ENCODE data around the gene MAML2. TPM values are rescaled to one million over a fixed set of nuclear protein-coding genes. Genes with fewer than 3 reads are reported as not detected.
A peak's percentile ranks its signal among the peaks of the same experiment; 100 is the strongest.

MAML2 gene
- total and polyA plus RNA-seq, 4 donors, result 0.56 to 2.1 (median 1.4) TPM

- H3K27me3 ChIP-seq (ENCODE audit: control insufficient read depth in 4 of 4, insufficient read depth in 4 of 4, low read length in 3 of 4), result no peaks in the 10 kb centered on the region
- H3K4me1 ChIP-seq (ENCODE audit: control insufficient read depth in 4 of 4, insufficient read depth in 4 of 4, low read length in 3 of 4), result peaks cover 0 to 4% (median 0%) of the 10 kb centered on the region in 4 donors
- H3K4me3 ChIP-seq (ENCODE audit: low read depth in 1 of 3, low read length in 3 of 3), result no peak overlapping the region
- no peak overlapping the region for H3K9ac ChIP-seq (ENCODE audit: low read depth in 1 of 2, low read length in 2 of 2)
- WGBS, result 38% methylated on average over 5 of the region's 5 CpGs
- H3K27ac ChIP-seq (ENCODE audit: low read depth in 1 of 2, low read length in 2 of 2), result no peak overlapping the region
- no peaks in the 10 kb centered on the region for H3K36me3 ChIP-seq (ENCODE audit: control insufficient read depth in 4 of 4, insufficient read depth in 3 of 4, low read depth in 1 of 4, low read length in 3 of 4)
- TF ChIP-seq NR2F2 (IDR thresholded peaks at IDR 0.05) (no peak), RAD21 (IDR thresholded peaks at IDR 0.05) (peak in 1 of 2 donors; percentile 9), GABPA (IDR thresholded peaks at IDR 0.05 in 1 of 2, conservative IDR thresholded peaks at IDR 0.05 in 1 of 2) (peak in 1 of 2 donors; percentile 26)
- no peaks in the 10 kb centered on the region for H3K9me3 ChIP-seq (ENCODE audit: control insufficient read depth in 4 of 4, low read length in 3 of 4)
- DNase-seq (ENCODE audit: low spot score), result no peak
Observed at GRCh38 chr11:96241331-96241841, 101.6 kb downstream of the MAML2 start.

- Histone ChIP-seq H3K4me1 (ENCODE audit: control insufficient read depth in 4 of 4, insufficient read depth in 4 of 4, low read length in 3 of 4) (peaks cover 0 to 4% (median 0%) of the 10 kb centered on the region in 4 donors), H3K9ac (ENCODE audit: low read depth in 1 of 2, low read length in 2 of 2) (no peak overlapping the region), H3K27ac (ENCODE audit: low read depth in 1 of 2, low read length in 2 of 2) (no peak overlapping the region), H3K27me3 (ENCODE audit: control insufficient read depth in 4 of 4, insufficient read depth in 4 of 4, low read length in 3 of 4) (no peaks in the 10 kb centered on the region), H3K9me3 (ENCODE audit: control insufficient read depth in 4 of 4, low read length in 3 of 4) (no peaks in the 10 kb centered on the region), H3K36me3 (ENCODE audit: control insufficient read depth in 4 of 4, insufficient read depth in 3 of 4, low read depth in 1 of 4, low read length in 3 of 4) (no peaks in the 10 kb centered on the region), H3K4me3 (ENCODE audit: low read depth in 1 of 3, low read length in 3 of 3) (no peak overlapping the region)
- TF ChIP-seq CTCF (IDR thresholded peaks at IDR 0.05; ENCODE audit: low read depth, low read length, missing input control) (no peak), ATF3 (IDR thresholded peaks at IDR 0.05) (no peak), YY1 (IDR thresholded peaks at IDR 0.05) (no peak), ZBTB33 (IDR thresholded peaks at IDR 0.05) (no peak), HNF4A (conservative IDR thresholded peaks at IDR 0.05) (no peak), RAD21 (IDR thresholded peaks at IDR 0.05) (no peak), FOXA1 (IDR thresholded peaks at IDR 0.05) (no peak), REST (IDR thresholded peaks at IDR 0.05) (no peak)
- no peak for DNase-seq (ENCODE audit: low spot score)
- WGBS, result 73% methylated on average over 2 of the region's 2 CpGs
Observed at GRCh38 chr11:96238563-96239135, 104.3 kb downstream of the MAML2 start.

Data from liver (tissue), 9 donors.